GM12874 (cell line): ENCODE data around the gene MAP1LC3B2.

Experiments
- CTCF ChIP-seq: IDR thresholded peaks from 2 replicates; pipeline ENCODE4 v1.5.1; 2011; ENCODE audit warnings: low read depth, mild to moderate bottlenecking, control low read depth, low read length, moderate library complexity; ENCODE audit not compliant: insufficient read depth

Gene MAP1LC3B2

GRCh38 chr12:116606397-116606796 lies 47.2 kb downstream of the MAP1LC3B2 start:
- no peak for TF ChIP-seq CTCF

- TF ChIP-seq CTCF, result no peak
These were observed 47.9 kb downstream of the MAP1LC3B2 start for GRCh38 chr12:116607039-116607438.

GRCh38 chr12:116609319-116610114 lies 50.3 kb downstream of the MAP1LC3B2 start:
- TF ChIP-seq CTCF, result peak; percentile 41; the same call in 1 of the 2 replicates

GRCh38 chr12:116610971-116611541 lies 51.9 kb downstream of the MAP1LC3B2 start:
- TF ChIP-seq CTCF, result no peak

- TF ChIP-seq CTCF, result no peak
These were observed 53.3 kb downstream of the MAP1LC3B2 start for GRCh38 chr12:116612436-116612835.

GRCh38 chr12:116613256-116613655 lies 54.1 kb downstream of the MAP1LC3B2 start:
- no peak for TF ChIP-seq CTCF

GRCh38 chr12:116614194-116614915 lies 55.2 kb downstream of the MAP1LC3B2 start:
- no peak for TF ChIP-seq CTCF
